Stomach (tissue), 4 donors: ENCODE data around the gene ACACA.

Experiments used
- CTCF ChIP-seq, 7 experiments: fragments of 450-650 bp in 4 of 7; fragments of 200-600 bp in 3 of 7; sonication (generic) in 3 of 7; IDR thresholded peaks; one replicate each; pipeline ENCODE4 v1.5.1; 2016 to 2019; ENCODE audit warnings: antibody characterized with exemption in 7 of 7, control low read depth in 2 of 7, mild to moderate bottlenecking in 1 of 7
- POLR2A ChIP-seq, 4 donors: fragments of 450-650 bp; IDR thresholded peaks; one replicate each; pipeline ENCODE4 v1.6.1; 2016; ENCODE audit warnings: antibody characterized with exemption in 4 of 4, control low read depth in 2 of 4, mild to moderate bottlenecking in 1 of 4, moderate library complexity in 1 of 4
- POLR2AphosphoS5 ChIP-seq, 3 donors: sonication (generic); formaldehyde crosslinking; IDR thresholded peaks; one replicate each; pipeline ENCODE4 v1.6.1; 2016; ENCODE audit warnings: antibody characterized with exemption in 3 of 3

GRCh38 chr17:37310940-37311339, 95.7 kb downstream of the ACACA start:
- no peak for TF ChIP-seq CTCF (IDR thresholded peaks at IDR 0.05)
- no peak for TF ChIP-seq POLR2A (IDR thresholded peaks at IDR 0.05)
- no peak for TF ChIP-seq POLR2AphosphoS5 (IDR thresholded peaks at IDR 0.05)
